GM15510 (cell line): ENCODE results near the gene SLC18A2.

Experiments
- POLR2A ChIP-seq: IDR thresholded peaks from 3 replicates; pipeline ENCODE4 v1.6.1; 2011; ENCODE audit warnings: borderline replicate concordance; ENCODE audit not compliant: insufficient read length; ENCODE audit errors: extremely low read depth

SLC18A2 gene

GRCh38 chr10:117271427-117271826 lies 30.5 kb downstream of the SLC18A2 start:
- no peak for TF ChIP-seq POLR2A

- TF ChIP-seq POLR2A: no peak
Observed at GRCh38 chr10:117272195-117273076, 31.5 kb downstream of the SLC18A2 start.

- no peak for TF ChIP-seq POLR2A
Observed at GRCh38 chr10:117273980-117274379, 33.1 kb downstream of the SLC18A2 start.

GRCh38 chr10:117274509-117274908 lies 33.6 kb downstream of the SLC18A2 start:
- no peak for TF ChIP-seq POLR2A

- no peak for TF ChIP-seq POLR2A
Observed at GRCh38 chr10:117275121-117275520, 34.2 kb downstream of the SLC18A2 start.

GRCh38 chr10:117277675-117278074 lies 36.8 kb downstream of the SLC18A2 start:
- no peak for TF ChIP-seq POLR2A

- no peak for TF ChIP-seq POLR2A
Observed at GRCh38 chr10:117284716-117285494, 44.0 kb downstream of the SLC18A2 start.

GRCh38 chr10:117294039-117294645 lies 53.2 kb downstream of the SLC18A2 start:
- TF ChIP-seq POLR2A: no peak

GRCh38 chr10:117294735-117295134 lies 53.8 kb downstream of the SLC18A2 start:
- TF ChIP-seq POLR2A: no peak

- no peak for TF ChIP-seq POLR2A
Observed at GRCh38 chr10:117298219-117298618, 57.3 kb downstream of the SLC18A2 start.

GRCh38 chr10:117299435-117299834 lies 58.5 kb downstream of the SLC18A2 start:
- TF ChIP-seq POLR2A: no peak

GRCh38 chr10:117300671-117301070 lies 59.8 kb downstream of the SLC18A2 start:
- no peak for TF ChIP-seq POLR2A

GRCh38 chr10:117306674-117307073 lies 65.8 kb downstream of the SLC18A2 start:
- TF ChIP-seq POLR2A: no peak

GRCh38 chr10:117311261-117311660 lies 70.3 kb downstream of the SLC18A2 start:
- TF ChIP-seq POLR2A: no peak

GRCh38 chr10:117312430-117312829 lies 71.5 kb downstream of the SLC18A2 start:
- TF ChIP-seq POLR2A: no peak
